H1 (cell line): ENCODE measurements around the gene ASIC1. TPM values are rescaled to one million over a fixed set of nuclear protein-coding genes. Genes with fewer than 3 reads are reported as not detected.

Source experiments
- CTCF ChIA-PET: fragments of 300-600 bp; sonication (Branson Sonifier 250); formaldehyde crosslinking; loops from one replicate; lab custom pipeline; 2021; ENCODE audit not compliant: partially characterized antibody; lab: Charles Lee
- POLR2A ChIA-PET: fragments of 300-600 bp; sonication (Branson Sonifier 250); formaldehyde crosslinking; loops from one replicate; lab custom pipeline; 2021; ENCODE audit warnings: inconsistent platforms; ENCODE audit not compliant: partially characterized antibody; lab: Charles Lee
- DNase-seq, 2 experiments: peaks; one replicate each; pipeline versions ENCODE4 v3.0.0 to v3.0.0-alpha.2; 2010 to 2022; ENCODE audit warnings: low spot score in 2 of 2, low read depth in 1 of 2, mixed read lengths in 1 of 2
- FAIRE-seq: peaks from 2 replicates; lab custom pipeline; 2011; peaks lifted over from hg19 to GRCh38; lab: Jason Lieb, UNC
- H2AFZ ChIP-seq: 2 replicates; pipeline ENCODE4 v1.8.1; 2012; ENCODE audit warnings: low read length, inconsistent platforms
- H2AK5ac ChIP-seq: 2 replicates; pipeline ENCODE4 v1.6.1; 2013; ENCODE audit warnings: low read depth, low read length
- H2BK120ac ChIP-seq: replicated peaks from 2 replicates; pipeline ENCODE3; 2013; ENCODE audit warnings: low read depth, low read length, inconsistent platforms
- H2BK12ac ChIP-seq: 2 replicates; pipeline ENCODE4 v1.6.1; 2013; ENCODE audit warnings: low read depth, low read length
- H2BK15ac ChIP-seq: 2 replicates; pipeline ENCODE4 v1.6.1; 2013; ENCODE audit warnings: low read length
- H2BK20ac ChIP-seq: 2 replicates; pipeline ENCODE4 v1.6.1; 2013; ENCODE audit warnings: low read length
- H2BK5ac ChIP-seq: 2 replicates; pipeline ENCODE4 v1.6.1; 2013; ENCODE audit warnings: low read depth, low read length
- H3K14ac ChIP-seq: 2 replicates; pipeline ENCODE4 v1.6.1; 2013; ENCODE audit warnings: inconsistent platforms; ENCODE audit not compliant: insufficient read length
- H3K18ac ChIP-seq: 2 replicates; pipeline ENCODE4 v1.6.1; 2013; ENCODE audit warnings: low read length; ENCODE audit errors: extremely low read depth
- H3K23ac ChIP-seq: 2 replicates; pipeline ENCODE4 v1.6.1; 2013; ENCODE audit warnings: inconsistent platforms; ENCODE audit not compliant: insufficient read length
- H3K23me2 ChIP-seq: 2 replicates; pipeline ENCODE4 v1.6.1; 2013; ENCODE audit warnings: low read depth, low read length
- H3K27ac ChIP-seq: 2 replicates; pipeline ENCODE4 v1.6.1; 2011; ENCODE audit warnings: low read depth, low read length, inconsistent platforms
- H3K27me3 ChIP-seq, 4 experiments: replicated peaks in 1 of 4; 1 replicate in 1 of 4; 2 replicates in 3 of 4; pipeline versions ENCODE4 v1.6.1 to v1.8.1; 2011 to 2013; ENCODE audit warnings: low read length in 3 of 4, mild to moderate bottlenecking in 3 of 4, inconsistent platforms in 2 of 4, mixed read lengths in 2 of 4, moderate library complexity in 1 of 4; ENCODE audit not compliant: control insufficient read depth in 3 of 4, insufficient read depth in 3 of 4; ENCODE audit errors: extremely low read depth in 1 of 4
- H3K36me3 ChIP-seq, 4 experiments: 2 replicates each; pipeline versions ENCODE4 v1.6.1 to v1.8.1; 2011 to 2013; ENCODE audit warnings: mild to moderate bottlenecking in 4 of 4, low read length in 3 of 4, moderate library complexity in 2 of 4, control low read depth in 1 of 4, inconsistent platforms in 1 of 4; ENCODE audit not compliant: insufficient read depth in 4 of 4, control insufficient read depth in 2 of 4
- H3K4ac ChIP-seq: replicated peaks from 2 replicates; pipeline ENCODE3; 2013; ENCODE audit warnings: low read length, low read depth, mixed read lengths, inconsistent platforms; ENCODE audit not compliant: insufficient read length
- H3K4me1 ChIP-seq, 4 experiments: replicated peaks in 1 of 4; 1 replicate in 1 of 4; 2 replicates in 3 of 4; pipeline versions ENCODE4 v1.6.1 to v1.8.1; 2011 to 2013; ENCODE audit warnings: low read length in 3 of 4, inconsistent platforms in 2 of 4, mixed read lengths in 1 of 4; ENCODE audit not compliant: insufficient read depth in 4 of 4, control insufficient read depth in 3 of 4
- H3K4me2 ChIP-seq, 2 experiments: 2 replicates each; pipeline versions ENCODE4 v1.6.1 to v1.8.1; 2011 to 2013; ENCODE audit warnings: low read depth in 2 of 2, low read length in 2 of 2, control low read depth in 1 of 2, inconsistent platforms in 1 of 2, mild to moderate bottlenecking in 1 of 2; ENCODE audit not compliant: insufficient read depth in 1 of 2
- H3K4me3 ChIP-seq, 4 experiments: fragments of 200-600, 300-600 bp in 1 of 4; sonication (generic), shearing (Covaris generic), sonication (Bioruptor Twin) in 1 of 4; 2 replicates each; pipeline versions ENCODE4 v1.5.1 to v1.8.1; 2011 to 2016; ENCODE audit warnings: low read length in 4 of 4, low read depth in 3 of 4, control low read depth in 2 of 4, inconsistent platforms in 2 of 4, mild to moderate bottlenecking in 2 of 4, mixed read lengths in 1 of 4, moderate library complexity in 1 of 4; ENCODE audit not compliant: insufficient read depth in 2 of 4; ENCODE audit errors: extremely low read depth in 1 of 4
- H3K56ac ChIP-seq: replicated peaks from 2 replicates; pipeline ENCODE3; 2013; ENCODE audit warnings: low read depth, mild to moderate bottlenecking, mixed read lengths, low read length, inconsistent platforms; ENCODE audit not compliant: insufficient read length
- H3K79me1 ChIP-seq: 2 replicates; pipeline ENCODE4 v1.6.1; 2013; ENCODE audit warnings: low read depth, low read length, control low read depth
- H3K79me2 ChIP-seq, 2 experiments: 2 replicates each; pipeline versions ENCODE4 v1.6.1 to v1.8.1; 2012 to 2013; ENCODE audit warnings: low read length in 2 of 2, mild to moderate bottlenecking in 2 of 2, inconsistent platforms in 1 of 2; ENCODE audit not compliant: insufficient read depth in 2 of 2, control insufficient read depth in 1 of 2
- H3K9ac ChIP-seq, 4 experiments: replicated peaks in 1 of 4; 1 replicate in 1 of 4; 2 replicates in 3 of 4; pipeline versions ENCODE4 v1.6.1 to v1.8.1; 2011 to 2013; ENCODE audit warnings: low read depth in 3 of 4, low read length in 3 of 4, control low read depth in 2 of 4, mild to moderate bottlenecking in 2 of 4, moderate library complexity in 2 of 4, inconsistent platforms in 1 of 4; ENCODE audit errors: extremely low read depth in 1 of 4
- H3K9me3 ChIP-seq, 2 experiments: 2 replicates each; pipeline versions ENCODE4 v1.6.1 to v1.8.1; 2012 to 2013; ENCODE audit warnings: mild to moderate bottlenecking in 2 of 2, moderate library complexity in 2 of 2, control low read depth in 1 of 2, inconsistent platforms in 1 of 2, low read depth in 1 of 2, low read length in 1 of 2, mixed read lengths in 1 of 2; ENCODE audit not compliant: insufficient read depth in 2 of 2
- H4K20me1 ChIP-seq, 2 experiments: replicated peaks in 1 of 2; 2 replicates each; pipeline versions ENCODE3 to v1.8.1; 2011 to 2013; ENCODE audit warnings: inconsistent platforms in 2 of 2, low read length in 2 of 2, mild to moderate bottlenecking in 1 of 2; ENCODE audit not compliant: insufficient read depth in 2 of 2, control insufficient read depth in 1 of 2
- H4K5ac ChIP-seq: 2 replicates; pipeline ENCODE4 v1.6.1; 2013; ENCODE audit warnings: low read length, low read depth, mixed read lengths, inconsistent platforms; ENCODE audit not compliant: insufficient read length
- H4K8ac ChIP-seq: 2 replicates; pipeline ENCODE4 v1.8.0; 2013; ENCODE audit warnings: mild to moderate bottlenecking, moderate library complexity, low read length, inconsistent platforms; ENCODE audit not compliant: insufficient read depth; ENCODE audit errors: extremely low read depth
- H4K91ac ChIP-seq: replicated peaks from 2 replicates; pipeline ENCODE3; 2013; ENCODE audit warnings: low read length, mixed read lengths, inconsistent platforms; ENCODE audit not compliant: insufficient read length
- CBX8 ChIP-seq: fragments of 300-800, 300-1000 bp; sonication (generic); IDR thresholded peaks from 2 replicates; pipeline ENCODE4 v1.7.1; 2016; ENCODE audit warnings: low read depth, low read length, borderline replicate concordance
- CHD2 ChIP-seq: IDR thresholded peaks from 2 replicates; pipeline ENCODE4 v1.6.1; 2012; ENCODE audit warnings: low read length, improper control_type of control experiment
- CTBP2 ChIP-seq: IDR thresholded peaks from 2 replicates; pipeline ENCODE4 v1.7.0; 2011; ENCODE audit warnings: borderline replicate concordance, mild to moderate bottlenecking, moderate library complexity, mixed read lengths, low read length; ENCODE audit not compliant: insufficient read depth, insufficient read length
- GTF2F1 ChIP-seq: IDR thresholded peaks from 2 replicates; pipeline ENCODE4 v1.6.1; 2012; ENCODE audit warnings: low read depth, low read length, improper control_type of control experiment, borderline replicate concordance
- KDM5A ChIP-seq: fragments of 200-600 bp; IDR thresholded peaks from 2 replicates; pipeline ENCODE4 v1.7.1; 2012; ENCODE audit warnings: mild to moderate bottlenecking, low read length, inconsistent platforms, mixed read lengths
- RBBP5 ChIP-seq: IDR thresholded peaks from 2 replicates; pipeline ENCODE4 v1.7.1; 2012; ENCODE audit warnings: low read depth, mild to moderate bottlenecking, inconsistent platforms, low read length, moderate library complexity, borderline replicate concordance
- SRF ChIP-seq: IDR thresholded peaks from 2 replicates; pipeline ENCODE4 v1.6.1; 2011; ENCODE audit warnings: mild to moderate bottlenecking, low read depth, low read length, moderate library complexity
- TAF7 ChIP-seq: optimal IDR thresholded peaks from 2 replicates; pipeline ENCODE3; 2011; ENCODE audit warnings: low read depth, mild to moderate bottlenecking, inconsistent platforms, low read length, moderate library complexity, borderline replicate concordance
- TBP ChIP-seq: IDR thresholded peaks from 2 replicates; pipeline ENCODE4 v1.6.1; 2011; ENCODE audit warnings: low read depth, low read length, improper control_type of control experiment
- ZNF274 ChIP-seq: IDR thresholded peaks from 2 replicates; pipeline ENCODE4 v1.7.0; 2012; ENCODE audit warnings: low read length, borderline replicate concordance; ENCODE audit errors: extremely low read depth
- WGBS, 2 experiments: shearing (Covaris generic) in 1 of 2; methylation state at CpG; one replicate each; pipeline versions ENCODE4 v1.1.6 to v1.1.7; 2013 to 2015; ENCODE audit warnings: low lambda C conversion rate in 2 of 2, mixed read lengths in 2 of 2, inconsistent platforms in 1 of 2, low coverage in 1 of 2, missing lambda C conversion rate in 1 of 2; ENCODE audit not compliant: insufficient replicate concordance in 2 of 2, insufficient coverage in 1 of 2, insufficient read length in 1 of 2; ENCODE audit errors: extremely low coverage in 1 of 2, missing lambda C conversion rate in 1 of 2; 5-methylcytosine and 5-hydroxymethylcytosine counted together
- polyA plus RNA-seq, 7 experiments: library from polyadenylated mRNA; depleted of rRNA in 3 of 7; stranded (reverse) in 5 of 7; unstranded in 2 of 7; fragments of >200 nt in 5 of 7; fragments of 200-250 nt in 2 of 7; gene quantifications; 1 replicate in 5 of 7; 2 replicates in 1 of 7; 4 replicates in 1 of 7; pipeline versions ENCODE4 v1.2.1 to v1.2.3, GENCODE V29; 2011 to 2013; ENCODE audit warnings: missing spikeins in 2 of 7, mixed read lengths in 2 of 7
- total RNA-seq: library from RNA; stranded (reverse); fragmentation: NEBNext Ultra II Directional; extraction: Animal tissue kit (Norgen Biotek cat#: 25700); gene quantifications from 2 replicates; pipeline ENCODE4 v1.2.1, GENCODE V29; 2021
- TF ChIP-seq, protein P1 (sequence below): IDR thresholded peaks from 2 replicates; pipeline ENCODE4 v1.6.1; 2011; ENCODE audit warnings: low read depth, mild to moderate bottlenecking, low read length; ENCODE audit not compliant: insufficient read depth

Gene ASIC1
- total and polyA plus RNA-seq, 2 of the 8 experiments (the other 6 are each of a cell fraction or from before 2014, with no cell fraction given): 2.4 to 4.4 TPM

DNA sequence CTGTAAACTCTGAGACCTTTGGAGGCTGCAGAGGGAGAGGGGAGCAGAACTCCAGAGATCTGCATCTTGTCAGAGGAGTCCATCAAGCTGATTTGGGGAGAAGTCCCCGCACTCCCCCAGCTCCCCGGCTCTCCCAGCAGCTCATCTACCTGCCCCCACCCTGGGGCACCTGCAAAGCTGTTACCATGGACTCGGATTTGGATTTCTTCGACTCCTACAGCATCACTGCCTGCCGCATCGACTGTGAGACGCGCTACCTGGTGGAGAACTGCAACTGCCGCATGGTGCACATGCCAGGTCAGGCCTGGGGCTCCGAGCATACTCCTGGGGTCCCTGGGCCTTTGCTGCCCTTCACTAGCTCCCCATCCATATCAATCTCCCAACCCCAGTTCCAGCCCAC is 20.9 kb downstream of the ASIC1 start:
- Histone ChIP-seq H2BK15ac (no peak overlapping the region; the same call in 1 of the 2 replicates), H4K5ac (no peak overlapping the region), H3K18ac (no peak overlapping the region), H3K36me3 (no peaks in the 10 kb centered on the region), H2AFZ (no peak overlapping the region), H3K4me3 (no peak overlapping the region), H3K4me1 (peaks cover 0 to 8% (median under 1%) of the 10 kb centered on the region in 4 experiments; a peak in 1 of 7 replicates), H3K4ac (no peak overlapping the region), H4K8ac (peak overlapping the region; percentile 9; the same call in 1 of the 2 replicates), H4K20me1 (no peaks in the 10 kb centered on the region), H3K79me2 (no peaks in the 10 kb centered on the region), H3K4me2 (no peak overlapping the region), H2AK5ac (no peak overlapping the region), H2BK120ac (no peak overlapping the region), H3K23ac (no peak overlapping the region), H2BK20ac (no peak overlapping the region), H3K14ac (no peak overlapping the region), H3K9me3 (no peaks in the 10 kb centered on the region), H3K56ac (no peak overlapping the region), H2BK12ac (no peak overlapping the region), H3K27me3 (peaks cover 0 to 15% (median 9%) of the 10 kb centered on the region in 4 experiments; a peak in 5 of 7 replicates), H3K27ac (no peak overlapping the region), H3K9ac (no peak overlapping the region), H3K79me1 (no peaks in the 10 kb centered on the region), H3K23me2 (no peaks in the 10 kb centered on the region), H4K91ac (no peak overlapping the region), H2BK5ac (no peak overlapping the region)
- no peak for FAIRE-seq
- WGBS, 2 experiments: 95% methylated on average over 10 of the region's 10 CpGs; no CpG with 5 or more reads in 1 of the 2 experiments
- CTCF ChIA-PET: interaction anchor here (0.9 to 27.3 kb wide), 8 partner anchors 11 to 105 kb away, joined by 3 to 625 read pairs (median 9); partner anchors contain the start of genes AQP6, COX14 and GPD1
- no peak for DNase-seq
- POLR2A ChIA-PET: interaction anchor here (0.5 to 1.6 kb wide), 2 partner anchors 9 to 84 kb away, joined by 4 to 6 read pairs; no protein-coding TSS in a partner anchor
- no peak for TF ChIP-seq CTBP2
- no peak for TF ChIP-seq TAF7
- TF ChIP-seq ZNF274: no peak
- no peak for TF ChIP-seq CBX8
- TF ChIP-seq, protein P1, sequence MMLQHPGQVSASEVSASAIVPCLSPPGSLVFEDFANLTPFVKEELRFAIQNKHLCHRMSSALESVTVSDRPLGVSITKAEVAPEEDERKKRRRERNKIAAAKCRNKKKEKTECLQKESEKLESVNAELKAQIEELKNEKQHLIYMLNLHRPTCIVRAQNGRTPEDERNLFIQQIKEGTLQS: no peak
- TF ChIP-seq KDM5A: no peak
- no peak for TF ChIP-seq RBBP5
- TF ChIP-seq TBP: no peak
- TF ChIP-seq GTF2F1: no peak
- TF ChIP-seq CHD2: no peak
- no peak for TF ChIP-seq SRF
